KMS-11 (cell line): Measurements from ENCODE around the gene GRAMD1C.

Experiments
- H2AFZ ChIP-seq: fragments of 200-600 bp; sonication (generic); 2 replicates; pipeline ENCODE4 v1.6.1; 2016; ENCODE audit warnings: antibody characterized with exemption, mixed run types, low read depth
- H3K27ac ChIP-seq: fragments of 200-600 bp; sonication (generic); 2 replicates; pipeline ENCODE4 v1.6.1; 2016; ENCODE audit warnings: mild to moderate bottlenecking, mixed run types
- H3K27me3 ChIP-seq: fragments of 200-600 bp; sonication (generic); 2 replicates; pipeline ENCODE4 v1.6.1; 2017; ENCODE audit warnings: mild to moderate bottlenecking, low read depth, mixed run types, moderate library complexity; ENCODE audit not compliant: insufficient read depth
- H3K36me3 ChIP-seq: fragments of 200-600 bp; sonication (generic); 2 replicates; pipeline ENCODE4 v1.6.1; 2017; ENCODE audit warnings: mild to moderate bottlenecking, mixed run types; ENCODE audit not compliant: insufficient read depth
- H3K4me1 ChIP-seq: fragments of 200-600 bp; sonication (generic); 2 replicates; pipeline ENCODE4 v1.6.1; 2016; ENCODE audit warnings: mild to moderate bottlenecking, low read depth, mixed run types; ENCODE audit not compliant: poor library complexity, severe bottlenecking
- H3K4me2 ChIP-seq: fragments of 200-600 bp; sonication (generic); 2 replicates; pipeline ENCODE4 v1.7.0; 2016; ENCODE audit warnings: mild to moderate bottlenecking, mixed run types
- H3K4me3 ChIP-seq: fragments of 200-600 bp; sonication (generic); IDR thresholded peaks from 2 replicates; pipeline ENCODE4 v1.6.1; 2017; ENCODE audit warnings: low read depth, low read length, mixed read lengths; ENCODE audit not compliant: insufficient read depth
- H3K79me2 ChIP-seq: fragments of 200-600 bp; sonication (generic); 2 replicates; pipeline ENCODE4 v1.6.1; 2016; ENCODE audit warnings: low read depth, mixed run types; ENCODE audit not compliant: insufficient read depth
- H3K9ac ChIP-seq: fragments of 200-600 bp; sonication (generic); 2 replicates; pipeline ENCODE4 v1.6.1; 2016; ENCODE audit warnings: mild to moderate bottlenecking, mixed run types
- H4K20me1 ChIP-seq: fragments of 200-600 bp; sonication (generic); 2 replicates; pipeline ENCODE4 v1.6.1; 2016; ENCODE audit warnings: mild to moderate bottlenecking, mixed run types; ENCODE audit not compliant: insufficient read depth
- CTCF ChIP-seq: fragments of 200-600 bp; sonication (generic); conservative IDR thresholded peaks from 2 replicates; pipeline ENCODE4 v1.6.1; 2017; ENCODE audit warnings: low read depth, mild to moderate bottlenecking, antibody characterized with exemption, low read length, moderate library complexity, mixed read lengths

GRAMD1C gene

GRCh38 chr3:113979916-113980315 lies 141.3 kb downstream of the GRAMD1C start:
- no peak overlapping the region for H3K9ac ChIP-seq
- no peak overlapping the region for H2AFZ ChIP-seq
- TF ChIP-seq CTCF = no peak
- H3K27me3 ChIP-seq = no peaks in the 10 kb centered on the region
- H3K36me3 ChIP-seq = no peaks in the 10 kb centered on the region
- H3K27ac ChIP-seq = no peak overlapping the region
- no peak overlapping the region for H3K4me2 ChIP-seq
- no peaks in the 10 kb centered on the region for H3K4me1 ChIP-seq
- H3K4me3 ChIP-seq = no peak overlapping the region
- H3K79me2 ChIP-seq = no peaks in the 10 kb centered on the region
- H4K20me1 ChIP-seq = no peaks in the 10 kb centered on the region

GRCh38 chr3:113981803-113982202 lies 143.2 kb downstream of the GRAMD1C start:
- Histone ChIP-seq H3K4me2 (no peak overlapping the region), H3K9ac (no peak overlapping the region), H3K27me3 (no peaks in the 10 kb centered on the region), H3K79me2 (no peaks in the 10 kb centered on the region), H3K27ac (no peak overlapping the region), H3K36me3 (no peaks in the 10 kb centered on the region), H2AFZ (no peak overlapping the region), H3K4me1 (no peaks in the 10 kb centered on the region), H4K20me1 (no peaks in the 10 kb centered on the region), H3K4me3 (no peak overlapping the region)
- TF ChIP-seq CTCF = no peak

DNA sequence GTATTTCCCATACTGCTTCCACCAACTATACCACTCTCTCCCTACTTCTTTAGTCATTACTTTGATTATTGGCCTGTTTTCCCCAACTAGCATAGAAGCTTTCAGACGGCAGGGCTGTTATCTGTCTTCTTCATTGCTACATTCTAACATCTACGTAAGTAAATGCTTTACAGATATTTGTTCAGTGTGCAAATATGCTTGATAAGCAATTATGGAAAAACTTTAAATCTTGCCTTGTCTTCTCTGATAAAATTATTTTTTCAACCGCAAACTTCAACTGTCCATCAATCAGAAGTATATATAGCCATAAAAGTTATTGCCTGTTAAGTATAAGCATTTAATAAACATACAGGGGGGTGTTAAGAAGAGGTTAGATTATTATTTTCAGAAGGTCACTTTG lies 145.0 kb downstream of the GRAMD1C start:
- no peaks in the 10 kb centered on the region for H3K36me3 ChIP-seq
- no peaks in the 10 kb centered on the region for H4K20me1 ChIP-seq
- no peak for TF ChIP-seq CTCF
- no peak overlapping the region for H3K4me2 ChIP-seq
- H3K27me3 ChIP-seq = no peaks in the 10 kb centered on the region
- no peaks in the 10 kb centered on the region for H3K4me1 ChIP-seq
- no peak overlapping the region for H3K4me3 ChIP-seq
- no peak overlapping the region for H3K27ac ChIP-seq
- no peak overlapping the region for H3K9ac ChIP-seq
- H3K79me2 ChIP-seq = no peaks in the 10 kb centered on the region
- no peak overlapping the region for H2AFZ ChIP-seq

DNA sequence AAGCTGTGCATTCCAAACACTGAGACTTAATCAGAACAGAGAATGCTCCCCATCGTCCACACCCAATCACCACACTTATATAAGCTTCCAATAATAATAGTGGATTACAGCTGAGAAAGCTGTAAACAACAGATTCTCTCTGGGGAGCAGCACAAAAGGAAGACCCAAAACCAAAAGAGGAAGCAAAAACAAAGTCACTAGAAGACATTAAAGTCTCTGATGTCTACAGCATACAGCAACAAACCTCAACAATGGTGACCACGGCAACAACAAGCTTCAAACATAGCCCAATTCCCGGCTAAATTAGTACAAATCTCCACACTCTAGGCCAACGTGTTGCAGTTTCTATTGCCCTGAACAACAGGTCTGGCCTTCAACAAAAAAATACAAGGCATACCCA lies 147.0 kb downstream of the GRAMD1C start:
- Histone ChIP-seq H3K27ac (no peak overlapping the region), H3K79me2 (no peaks in the 10 kb centered on the region)

More for the DNA sequence above, 147.0 kb downstream of the GRAMD1C start:
- Histone ChIP-seq H3K27me3 (no peaks in the 10 kb centered on the region), H3K4me3 (no peak overlapping the region), H3K36me3 (no peaks in the 10 kb centered on the region), H3K9ac (no peak overlapping the region), H2AFZ (no peak overlapping the region), H3K4me1 (no peaks in the 10 kb centered on the region), H3K4me2 (no peak overlapping the region), H4K20me1 (no peaks in the 10 kb centered on the region)
- TF ChIP-seq CTCF = no peak
